Nephron progenitor cell (in vitro differentiated cells): ENCODE results near the gene SLITRK5.

ENCODE experiments used
- DNase-seq: peaks from one replicate; pipeline ENCODE4 v3.0.0; 2021
- H3K27ac Mint-ChIP-seq: 2 replicates; pipeline ENCODE4 v1.8.0; 2021; ENCODE audit warnings: mild to moderate bottlenecking, moderate library complexity, mixed read lengths
- H3K27me3 Mint-ChIP-seq: 2 replicates; pipeline ENCODE4 v1.8.0; 2021; ENCODE audit warnings: mild to moderate bottlenecking, low read depth, mixed read lengths; ENCODE audit not compliant: poor library complexity
- H3K36me3 Mint-ChIP-seq: 2 replicates; pipeline ENCODE4 v1.8.0; 2021; ENCODE audit warnings: low read depth, mixed read lengths
- H3K4me1 Mint-ChIP-seq: 2 replicates; pipeline ENCODE4 v1.8.0; 2021; ENCODE audit warnings: mixed read lengths
- H3K4me3 Mint-ChIP-seq: 2 replicates; pipeline ENCODE4 v1.8.0; 2021; ENCODE audit warnings: mild to moderate bottlenecking, moderate library complexity, mixed read lengths
- H3K9me3 Mint-ChIP-seq: 2 replicates; pipeline ENCODE4 v1.8.0; 2021; ENCODE audit warnings: mild to moderate bottlenecking, moderate library complexity, mixed read lengths
- TF ChIP-seq, protein P1 (sequence below): fragments of 200-600 bp; sonication (generic); IDR thresholded peaks from 2 replicates; pipeline ENCODE4 v1.5.0; 2021; ENCODE audit warnings: antibody characterized with exemption

The SLITRK5 gene

DNA sequence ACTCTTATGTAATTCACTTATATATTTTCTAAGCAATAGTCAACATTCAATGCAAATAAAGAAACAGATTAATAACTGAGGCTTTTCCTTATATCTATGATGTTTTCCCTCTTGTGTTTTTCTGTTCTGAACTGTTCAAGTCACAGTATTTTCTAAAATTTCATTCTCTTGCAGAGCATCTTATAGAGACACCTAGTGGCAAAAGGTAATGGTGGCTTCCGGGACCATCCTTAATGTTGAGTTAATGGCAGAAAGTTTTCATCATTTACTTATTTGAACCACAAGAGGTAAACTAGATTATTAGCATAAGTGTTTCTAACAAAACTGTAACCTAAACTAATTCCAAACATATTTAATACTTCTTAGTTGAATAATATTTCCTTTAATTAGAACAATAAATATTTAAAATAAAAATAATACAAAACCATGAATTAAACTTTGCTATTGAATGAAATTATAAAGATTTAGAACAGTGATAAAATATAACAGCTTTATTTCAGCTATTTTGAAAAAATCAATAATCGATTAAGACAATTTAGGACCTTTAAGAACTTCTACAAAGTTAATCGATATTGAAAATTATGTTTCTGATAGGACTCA lies 1.7 kb upstream of the SLITRK5 start:
- no peaks in the 10 kb centered on the region for H3K36me3 Mint-ChIP-seq
- H3K9me3 Mint-ChIP-seq: no peaks in the 10 kb centered on the region

DNA sequence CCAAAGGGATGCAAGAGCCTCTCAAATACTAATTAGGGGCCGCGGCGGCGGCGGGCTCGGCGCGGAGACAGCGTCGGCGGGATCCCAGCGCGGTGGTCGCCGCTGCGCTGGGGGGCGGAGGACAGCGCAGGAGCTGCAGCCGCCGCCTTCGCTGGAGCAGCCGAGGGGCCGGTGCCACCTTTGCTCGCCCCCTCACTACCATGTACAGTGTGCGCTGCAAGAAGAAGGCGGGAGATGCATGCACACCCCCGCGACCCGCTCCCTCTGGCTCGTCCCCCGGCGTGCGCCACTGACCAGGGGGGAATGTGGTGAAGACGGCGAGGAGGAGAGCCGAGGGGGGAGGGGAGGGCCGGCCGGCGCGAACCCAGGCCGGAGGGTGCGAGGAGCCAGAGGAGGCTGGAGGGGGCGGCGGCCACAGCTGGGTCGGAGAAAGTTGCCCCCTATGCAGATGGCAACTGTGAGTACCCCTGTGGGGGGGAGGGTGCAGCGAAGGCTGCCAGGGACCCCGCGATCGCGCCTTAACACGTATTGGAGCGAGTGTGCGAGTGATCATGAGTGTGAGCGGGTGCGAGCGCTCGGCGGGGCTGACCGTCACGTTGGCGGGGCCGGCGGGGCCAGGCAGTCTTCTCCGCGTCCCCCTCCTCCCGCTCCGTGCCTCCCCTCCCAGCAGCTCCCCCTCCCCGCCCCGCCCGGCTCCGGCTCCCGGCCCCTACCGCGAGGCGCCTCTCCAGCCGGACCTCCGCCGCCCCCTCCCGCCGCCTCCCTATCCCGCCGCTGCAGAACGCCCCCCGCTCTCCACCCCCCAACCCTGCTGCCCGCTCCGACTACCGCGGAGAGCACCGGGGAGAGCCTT lies 808 bp downstream of the SLITRK5 start:
- Mint-ChIP-seq H3K4me3 (peak overlapping the region; percentile 97), H3K9me3 (peaks cover 12% of the 10 kb centered on the region), H3K4me1 (peaks cover 35% of the 10 kb centered on the region), H3K27ac (peak overlapping the region; percentile 94), H3K36me3 (peaks cover 18% of the 10 kb centered on the region), H3K27me3 (peaks cover 37% of the 10 kb centered on the region)
- peak; percentile 65 for DNase-seq
- TF ChIP-seq, protein P1, sequence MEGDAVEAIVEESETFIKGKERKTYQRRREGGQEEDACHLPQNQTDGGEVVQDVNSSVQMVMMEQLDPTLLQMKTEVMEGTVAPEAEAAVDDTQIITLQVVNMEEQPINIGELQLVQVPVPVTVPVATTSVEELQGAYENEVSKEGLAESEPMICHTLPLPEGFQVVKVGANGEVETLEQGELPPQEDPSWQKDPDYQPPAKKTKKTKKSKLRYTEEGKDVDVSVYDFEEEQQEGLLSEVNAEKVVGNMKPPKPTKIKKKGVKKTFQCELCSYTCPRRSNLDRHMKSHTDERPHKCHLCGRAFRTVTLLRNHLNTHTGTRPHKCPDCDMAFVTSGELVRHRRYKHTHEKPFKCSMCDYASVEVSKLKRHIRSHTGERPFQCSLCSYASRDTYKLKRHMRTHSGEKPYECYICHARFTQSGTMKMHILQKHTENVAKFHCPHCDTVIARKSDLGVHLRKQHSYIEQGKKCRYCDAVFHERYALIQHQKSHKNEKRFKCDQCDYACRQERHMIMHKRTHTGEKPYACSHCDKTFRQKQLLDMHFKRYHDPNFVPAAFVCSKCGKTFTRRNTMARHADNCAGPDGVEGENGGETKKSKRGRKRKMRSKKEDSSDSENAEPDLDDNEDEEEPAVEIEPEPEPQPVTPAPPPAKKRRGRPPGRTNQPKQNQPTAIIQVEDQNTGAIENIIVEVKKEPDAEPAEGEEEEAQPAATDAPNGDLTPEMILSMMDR: no peak

More for the DNA sequence above, 1.7 kb upstream of the SLITRK5 start:
- Mint-ChIP-seq H3K27ac (no peak overlapping the region), H3K27me3 (peaks cover 13% of the 10 kb centered on the region), H3K4me3 (peak overlapping the region; percentile 41), H3K4me1 (peaks cover 31% of the 10 kb centered on the region)
- no peak for DNase-seq
- TF ChIP-seq, protein P1: peak; percentile 78

DNA sequence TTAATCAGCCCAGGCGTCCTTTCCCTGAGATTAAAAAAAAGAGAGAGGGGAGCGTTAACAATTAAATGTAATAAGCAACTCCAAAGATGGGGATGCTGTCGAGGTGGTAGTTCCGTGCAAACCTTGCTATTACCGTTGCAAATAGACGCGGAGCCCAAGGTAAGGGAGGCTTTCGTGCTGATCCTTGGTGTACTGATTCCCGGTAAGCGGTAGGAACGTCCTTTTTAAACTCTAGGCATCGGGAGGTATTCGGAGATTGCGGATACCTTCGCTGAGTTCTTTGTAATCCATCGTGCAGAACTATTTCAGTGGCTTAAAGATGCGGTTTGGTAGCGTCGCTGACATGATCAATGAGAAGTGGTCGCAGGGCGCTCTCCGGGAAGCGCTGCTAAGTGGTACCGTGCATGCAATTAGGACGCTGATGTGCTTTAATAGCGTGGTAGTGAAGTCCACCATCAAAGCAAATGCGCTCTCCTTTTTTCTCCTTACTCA lies 3.1 kb downstream of the SLITRK5 start:
- no peak for DNase-seq
- TF ChIP-seq, protein P1: no peak
- peaks cover 25% of the 10 kb centered on the region for H3K36me3 Mint-ChIP-seq
- peaks cover 15% of the 10 kb centered on the region for H3K9me3 Mint-ChIP-seq
- peaks cover 53% of the 10 kb centered on the region for H3K4me1 Mint-ChIP-seq
- peak overlapping the region; percentile 97 for H3K4me3 Mint-ChIP-seq
- H3K27ac Mint-ChIP-seq: no peak overlapping the region
- peaks cover 50% of the 10 kb centered on the region for H3K27me3 Mint-ChIP-seq

DNA sequence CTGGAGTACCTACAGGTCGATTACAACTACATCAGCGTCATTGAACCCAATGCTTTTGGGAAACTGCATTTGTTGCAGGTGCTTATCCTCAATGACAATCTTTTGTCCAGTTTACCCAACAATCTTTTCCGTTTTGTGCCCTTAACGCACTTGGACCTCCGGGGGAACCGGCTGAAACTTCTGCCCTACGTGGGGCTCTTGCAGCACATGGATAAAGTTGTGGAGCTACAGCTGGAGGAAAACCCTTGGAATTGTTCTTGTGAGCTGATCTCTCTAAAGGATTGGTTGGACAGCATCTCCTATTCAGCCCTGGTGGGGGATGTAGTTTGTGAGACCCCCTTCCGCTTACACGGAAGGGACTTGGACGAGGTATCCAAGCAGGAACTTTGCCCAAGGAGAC lies 4.7 kb downstream of the SLITRK5 start:
- peaks cover 50% of the 10 kb centered on the region for H3K27me3 Mint-ChIP-seq
- H3K27ac Mint-ChIP-seq: no peak overlapping the region
- TF ChIP-seq, protein P1: no peak
- no peak overlapping the region for H3K4me3 Mint-ChIP-seq
- H3K9me3 Mint-ChIP-seq: peaks cover 15% of the 10 kb centered on the region
- peaks cover 46% of the 10 kb centered on the region for H3K4me1 Mint-ChIP-seq
- peaks cover 25% of the 10 kb centered on the region for H3K36me3 Mint-ChIP-seq
- no peak for DNase-seq

DNA sequence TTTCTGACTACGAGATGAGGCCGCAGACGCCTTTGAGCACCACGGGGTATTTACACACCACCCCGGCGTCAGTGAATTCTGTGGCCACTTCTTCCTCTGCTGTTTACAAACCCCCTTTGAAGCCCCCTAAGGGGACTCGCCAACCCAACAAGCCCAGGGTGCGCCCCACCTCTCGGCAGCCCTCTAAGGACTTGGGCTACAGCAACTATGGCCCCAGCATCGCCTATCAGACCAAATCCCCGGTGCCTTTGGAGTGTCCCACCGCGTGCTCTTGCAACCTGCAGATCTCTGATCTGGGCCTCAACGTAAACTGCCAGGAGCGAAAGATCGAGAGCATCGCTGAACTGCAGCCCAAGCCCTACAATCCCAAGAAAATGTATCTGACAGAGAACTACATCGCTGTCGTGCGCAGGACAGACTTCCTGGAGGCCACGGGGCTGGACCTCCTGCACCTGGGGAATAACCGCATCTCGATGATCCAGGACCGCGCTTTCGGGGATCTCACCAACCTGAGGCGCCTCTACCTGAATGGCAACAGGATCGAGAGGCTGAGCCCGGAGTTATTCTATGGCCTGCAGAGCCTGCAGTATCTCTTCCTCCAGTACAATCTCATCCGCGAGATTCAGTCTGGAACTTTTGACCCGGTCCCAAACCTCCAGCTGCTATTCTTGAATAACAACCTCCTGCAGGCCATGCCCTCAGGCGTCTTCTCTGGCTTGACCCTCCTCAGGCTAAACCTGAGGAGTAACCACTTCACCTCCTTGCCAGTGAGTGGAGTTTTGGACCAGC lies 5.3 kb downstream of the SLITRK5 start:
- Mint-ChIP-seq H3K4me1 (peaks cover 44% of the 10 kb centered on the region), H3K9me3 (peaks cover 15% of the 10 kb centered on the region), H3K27me3 (peaks cover 50% of the 10 kb centered on the region), H3K4me3 (peak overlapping the region; percentile 50), H3K27ac (no peak overlapping the region), H3K36me3 (peaks cover 25% of the 10 kb centered on the region)
- DNase-seq: no peak
- TF ChIP-seq, protein P1: no peak
